IPS DF 6.9 (cell line): ENCODE measurements around the gene NPAT.

Experiments used
- DNase-seq: peaks from one replicate; pipeline ENCODE4 v3.0.0-alpha.2; 2013; ENCODE audit warnings: low read depth, low spot score
- H3K27ac ChIP-seq: one replicate; pipeline ENCODE4 v1.5.1; 2013; ENCODE audit warnings: low read length, control low read depth
- H3K27me3 ChIP-seq: 2 replicates; pipeline ENCODE4 v1.6.1; 2013; ENCODE audit warnings: mild to moderate bottlenecking, low read length; ENCODE audit not compliant: control insufficient read depth, insufficient read depth
- H3K36me3 ChIP-seq: 2 replicates; pipeline ENCODE4 v1.6.1; 2013; ENCODE audit warnings: low read length; ENCODE audit not compliant: control insufficient read depth, insufficient read depth
- H3K4me1 ChIP-seq: 2 replicates; pipeline ENCODE4 v1.6.1; 2013; ENCODE audit warnings: low read length; ENCODE audit not compliant: control insufficient read depth, insufficient read depth
- H3K4me3 ChIP-seq: 2 replicates; pipeline ENCODE4 v1.5.1; 2013; ENCODE audit warnings: mild to moderate bottlenecking, low read length
- H3K9me3 ChIP-seq: 2 replicates; pipeline ENCODE4 v1.6.1; 2013; ENCODE audit warnings: low read length, inconsistent platforms; ENCODE audit not compliant: control insufficient read depth, insufficient read depth
- WGBS: extraction: QIAGEN DNeasy Blood & Tissue Kit; methylation state at CpG from one replicate; pipeline ENCODE4 v1.1.7; 2013; ENCODE audit warnings: mixed read lengths, missing lambda C conversion rate; ENCODE audit not compliant: insufficient read length, insufficient coverage; 5-methylcytosine and 5-hydroxymethylcytosine counted together

The NPAT gene

DNA sequence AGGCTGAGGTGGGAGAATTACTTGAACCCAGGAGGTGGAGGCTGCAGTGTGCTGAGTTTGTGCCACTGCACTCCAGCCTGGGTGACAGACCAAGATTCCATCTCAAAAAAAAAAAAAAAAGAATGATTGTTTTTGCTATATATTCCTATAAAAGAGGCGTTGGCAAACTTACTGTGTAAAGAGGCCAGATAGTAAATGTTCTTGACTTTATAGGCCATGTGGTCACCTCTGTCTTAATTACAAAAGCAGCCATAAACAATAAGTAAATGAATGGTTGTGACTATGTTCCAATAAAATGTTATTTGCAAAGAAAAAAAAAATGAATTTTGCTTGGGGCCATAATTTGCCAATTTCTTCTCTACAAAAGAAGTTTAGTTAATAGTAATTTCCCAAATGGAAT is 12.8 kb upstream of the NPAT start:
- DNase-seq, result no peak
- no peak overlapping the region for H3K4me3 ChIP-seq
- H3K27me3 ChIP-seq, result no peaks in the 10 kb centered on the region
- 0 out of 2 replicates have a peak, but pooled peaks cover 3% of the 10 kb centered on the region for H3K36me3 ChIP-seq
- no peak overlapping the region for H3K27ac ChIP-seq
- H3K9me3 ChIP-seq, result no peaks in the 10 kb centered on the region
- no peaks in the 10 kb centered on the region for H3K4me1 ChIP-seq
- WGBS, result no CpG with 5 or more reads among the region's 1 CpG

DNA sequence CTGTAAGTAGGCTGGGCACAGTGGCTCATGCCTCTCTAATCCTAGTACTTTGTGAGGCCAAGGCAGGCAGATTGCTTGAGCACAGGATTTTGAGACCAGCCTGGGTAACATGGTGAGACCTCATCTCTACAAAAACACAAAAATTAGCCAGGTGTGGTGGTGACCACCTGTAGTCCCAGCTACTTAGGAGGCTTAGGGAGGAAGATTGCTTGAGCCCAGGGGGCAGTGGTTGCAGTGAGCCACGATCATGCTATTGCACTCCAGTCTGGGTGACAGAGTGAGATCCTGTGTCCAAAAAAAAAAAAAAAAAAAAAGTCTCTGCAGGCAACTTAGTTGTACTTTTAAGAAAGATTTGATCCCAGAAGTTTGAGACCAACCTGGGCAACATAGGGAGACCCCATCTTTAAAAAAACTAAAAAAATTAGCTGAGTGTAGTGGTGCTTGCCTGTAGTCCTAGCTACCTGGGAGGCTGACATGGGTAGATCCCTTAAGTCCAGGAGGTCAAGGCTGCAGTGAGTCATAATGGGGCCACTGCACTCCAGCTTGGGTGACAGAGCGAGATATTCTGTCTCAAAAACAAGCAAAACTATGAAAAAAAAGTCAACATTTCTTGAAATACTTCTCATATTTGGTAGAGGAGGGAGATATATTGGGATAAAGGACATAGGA is 11.0 kb upstream of the NPAT start:
- Histone ChIP-seq H3K27me3 (no peaks in the 10 kb centered on the region), H3K9me3 (no peaks in the 10 kb centered on the region), H3K4me3 (no peak overlapping the region), H3K27ac (no peak overlapping the region), H3K4me1 (no peaks in the 10 kb centered on the region), H3K36me3 (0 out of 2 replicates have a peak, but pooled peaks cover 3% of the 10 kb centered on the region)
- no peak for DNase-seq
- no CpG with 5 or more reads among the region's 2 CpGs for WGBS

DNA sequence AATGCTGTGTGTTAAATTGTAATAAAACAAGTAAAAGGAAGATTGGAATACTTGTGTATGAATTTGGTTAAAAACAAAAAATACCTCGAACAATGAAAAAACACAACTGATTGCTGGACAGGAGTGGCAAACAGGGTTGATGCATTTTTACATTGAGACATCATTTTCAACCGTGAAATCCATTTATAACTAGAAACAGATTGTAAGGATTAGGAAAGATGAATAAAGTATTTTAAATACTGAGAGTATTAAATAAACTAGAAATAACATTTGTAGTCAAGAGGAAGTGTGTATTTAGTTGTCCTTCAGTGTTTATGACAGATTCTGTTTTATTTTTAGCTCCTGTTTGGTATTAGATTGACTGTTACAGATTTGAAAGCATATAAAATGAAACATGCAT is 5.8 kb upstream of the NPAT start:
- no CpG with 5 or more reads among the region's 2 CpGs for WGBS
- no peak overlapping the region for H3K4me3 ChIP-seq
- no peaks in the 10 kb centered on the region for H3K27me3 ChIP-seq
- H3K4me1 ChIP-seq, result no peaks in the 10 kb centered on the region; the same call in 1 of the 2 replicates
- H3K27ac ChIP-seq, result no peak overlapping the region
- no peaks in the 10 kb centered on the region for H3K36me3 ChIP-seq
- DNase-seq, result no peak
- H3K9me3 ChIP-seq, result no peaks in the 10 kb centered on the region

DNA sequence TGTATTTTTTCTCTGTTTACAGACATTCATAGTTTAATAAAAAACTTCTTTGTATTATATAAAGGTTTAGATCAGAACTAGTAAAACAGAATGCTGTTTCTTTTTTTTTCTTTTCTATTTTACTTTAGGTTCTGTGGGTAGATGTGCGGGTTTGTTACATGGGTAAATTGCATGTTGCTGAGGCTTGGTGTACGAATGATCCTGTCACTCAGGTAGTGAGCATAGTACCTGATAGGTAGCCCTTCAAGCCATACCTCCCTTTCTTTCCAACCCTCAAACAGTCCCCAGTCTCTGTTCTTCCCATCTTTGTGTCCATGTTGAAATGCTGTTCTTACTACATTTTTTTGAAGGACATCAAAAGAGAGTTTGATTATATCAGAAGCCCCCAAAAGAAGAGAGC is 3.6 kb upstream of the NPAT start:
- Histone ChIP-seq H3K4me3 (no peak overlapping the region), H3K9me3 (no peaks in the 10 kb centered on the region), H3K27ac (no peak overlapping the region), H3K4me1 (no peaks in the 10 kb centered on the region; the same call in 1 of the 2 replicates), H3K36me3 (no peaks in the 10 kb centered on the region), H3K27me3 (no peaks in the 10 kb centered on the region)
- no peak for DNase-seq
- WGBS, result no CpG with 5 or more reads among the region's 2 CpGs

DNA sequence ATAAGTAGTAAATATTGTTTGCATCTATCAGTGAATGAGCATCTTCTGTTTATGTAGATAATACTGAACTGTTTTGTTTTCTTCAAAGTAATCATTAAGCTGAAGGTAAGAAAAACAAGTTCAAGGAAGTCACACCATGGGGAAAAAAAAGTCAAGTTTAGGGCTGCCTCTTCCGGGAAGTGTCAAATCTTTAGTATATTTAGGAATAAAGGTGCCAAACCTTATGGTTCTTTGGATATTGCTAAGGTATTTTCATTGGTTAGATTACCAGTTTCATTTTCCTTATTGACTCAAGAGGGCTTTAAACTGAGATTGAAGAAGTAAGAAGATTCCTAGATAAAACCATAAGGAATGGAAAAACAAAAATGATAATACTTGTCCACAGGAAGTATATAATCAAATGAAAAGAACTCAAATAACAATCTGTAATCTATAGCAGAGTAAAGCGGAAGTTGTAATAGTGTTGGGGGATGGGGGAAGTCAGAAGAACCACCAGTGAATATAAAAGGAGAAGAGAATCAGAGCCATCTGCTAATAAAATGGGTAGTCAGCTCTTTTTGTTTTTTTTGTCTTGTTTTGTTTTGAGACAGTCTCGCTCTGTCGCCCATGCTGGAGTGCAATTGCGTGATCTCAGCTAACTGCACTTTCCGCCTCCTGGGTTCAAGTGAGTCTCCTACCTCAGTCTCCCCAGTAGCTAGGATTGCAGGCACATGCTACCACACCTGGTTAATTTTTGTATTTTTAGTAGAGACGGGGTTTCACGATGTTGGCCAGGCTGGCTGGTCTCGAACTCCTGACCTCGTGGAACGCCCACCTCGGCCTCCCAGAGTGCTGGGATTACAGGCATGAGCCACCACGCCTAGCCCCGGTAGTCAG is 2.7 kb upstream of the NPAT start:
- H3K4me1 ChIP-seq, result no peaks in the 10 kb centered on the region; the same call in 1 of the 2 replicates
- no peak overlapping the region for H3K27ac ChIP-seq
- H3K4me3 ChIP-seq, result no peak overlapping the region

DNA sequence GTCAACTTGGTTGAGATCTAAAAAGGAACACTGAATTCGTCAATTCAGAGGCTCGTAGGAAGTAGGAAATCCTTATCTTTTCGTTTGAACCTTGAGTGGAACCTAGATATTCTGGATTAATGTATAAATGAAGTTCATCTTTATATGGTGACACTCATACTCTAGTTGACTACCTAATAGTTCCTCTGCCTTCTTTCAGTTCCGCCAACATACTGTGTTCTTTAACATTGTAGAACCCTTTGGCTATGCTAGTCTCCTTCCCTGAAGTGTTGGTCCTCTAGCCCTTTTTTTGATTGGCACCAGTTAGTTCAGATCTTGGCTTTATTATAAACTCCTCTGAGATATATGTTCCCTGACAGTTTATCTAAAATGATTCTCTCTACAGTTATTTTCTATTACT is 1.9 kb upstream of the NPAT start:
- no CpG with 5 or more reads among the region's 4 CpGs for WGBS
- Histone ChIP-seq H3K9me3 (no peaks in the 10 kb centered on the region), H3K36me3 (no peaks in the 10 kb centered on the region), H3K27ac (no peak overlapping the region), H3K4me3 (no peak overlapping the region; the same call in 1 of the 2 replicates), H3K4me1 (no peaks in the 10 kb centered on the region; the same call in 1 of the 2 replicates), H3K27me3 (no peaks in the 10 kb centered on the region)
- no peak for DNase-seq

More for the DNA sequence above, 2.7 kb upstream of the NPAT start:
- H3K36me3 ChIP-seq, result no peaks in the 10 kb centered on the region
- H3K9me3 ChIP-seq, result no peaks in the 10 kb centered on the region
- DNase-seq, result no peak
- no peaks in the 10 kb centered on the region for H3K27me3 ChIP-seq
- no CpG with 5 or more reads among the region's 14 CpGs for WGBS

DNA sequence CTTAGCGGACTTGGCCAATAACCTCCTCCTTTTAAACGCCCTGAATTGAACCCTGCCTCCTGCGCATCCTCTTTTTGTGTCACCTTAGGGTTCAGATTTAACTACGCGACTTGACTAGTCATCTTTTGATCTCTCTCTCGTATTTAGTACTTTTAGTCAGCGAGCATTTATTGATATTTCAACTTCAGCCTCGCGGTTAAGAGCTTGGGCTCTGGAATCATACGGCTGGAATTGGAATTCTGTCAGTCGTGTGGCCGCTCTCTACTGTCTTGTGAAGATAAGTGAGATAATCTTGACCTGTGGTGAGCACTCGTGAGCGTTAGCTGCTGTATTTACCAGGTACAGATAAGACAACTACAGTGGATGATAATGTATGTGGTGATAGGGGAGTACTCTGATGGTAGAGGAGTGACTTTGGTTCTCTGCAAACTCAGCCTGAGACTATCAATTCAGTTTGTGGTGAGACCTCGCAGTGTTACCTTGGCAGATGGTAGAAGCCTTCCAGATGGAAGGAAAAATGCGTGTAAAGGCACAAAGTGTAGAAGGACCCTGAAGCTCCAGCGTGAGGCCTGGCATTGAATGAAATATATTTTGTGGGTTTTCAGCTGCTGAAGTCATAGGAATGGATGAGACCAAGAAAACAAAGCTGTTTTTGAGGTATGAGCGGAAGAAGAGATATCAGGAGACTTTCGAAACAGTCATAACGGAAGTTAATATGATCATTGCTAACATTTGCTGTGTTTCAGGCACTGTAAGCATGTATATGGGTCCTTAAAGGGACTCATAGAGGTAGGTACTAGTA is 1.1 kb upstream of the NPAT start:
- H3K36me3 ChIP-seq, result no peaks in the 10 kb centered on the region
- DNase-seq, result no peak
- H3K27ac ChIP-seq, result no peak overlapping the region
- H3K27me3 ChIP-seq, result no peaks in the 10 kb centered on the region
- H3K4me3 ChIP-seq, result peak overlapping the region; percentile 57; the same call in 1 of the 2 replicates
- H3K4me1 ChIP-seq, result no peaks in the 10 kb centered on the region; the same call in 1 of the 2 replicates
- WGBS, result no CpG with 5 or more reads among the region's 20 CpGs
- H3K9me3 ChIP-seq, result no peaks in the 10 kb centered on the region

DNA sequence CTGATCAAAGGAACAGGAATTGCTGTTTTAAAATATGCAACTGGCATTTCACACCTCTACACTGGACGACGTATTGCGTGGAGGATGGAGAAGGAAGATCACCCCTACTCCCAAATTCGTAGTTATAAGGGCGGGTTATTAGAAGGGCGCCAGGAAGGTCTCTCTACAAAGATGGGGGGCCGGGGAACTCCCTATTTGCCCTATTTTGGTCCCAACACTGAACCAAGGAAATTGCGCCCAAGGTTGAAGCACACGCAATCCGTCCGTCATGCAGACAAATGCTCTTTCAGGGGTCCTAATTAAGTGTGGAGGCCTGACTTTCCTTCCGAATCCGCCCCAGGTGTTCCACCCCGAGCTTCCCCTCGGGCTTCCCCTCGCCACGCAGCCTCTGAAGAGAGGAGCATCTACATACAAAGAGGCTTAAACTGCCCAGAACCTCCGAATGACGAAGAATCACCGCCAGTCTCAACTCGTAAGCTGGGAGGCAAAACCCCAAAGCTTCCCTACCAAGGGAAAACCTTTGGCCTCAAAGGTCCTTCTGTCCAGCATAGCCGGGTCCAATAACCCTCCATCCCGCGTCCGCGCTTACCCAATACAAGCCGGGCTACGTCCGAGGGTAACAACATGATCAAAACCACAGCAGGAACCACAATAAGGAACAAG is 396 bp downstream of the NPAT start:
- no peaks in the 10 kb centered on the region for H3K27me3 ChIP-seq

DNA sequence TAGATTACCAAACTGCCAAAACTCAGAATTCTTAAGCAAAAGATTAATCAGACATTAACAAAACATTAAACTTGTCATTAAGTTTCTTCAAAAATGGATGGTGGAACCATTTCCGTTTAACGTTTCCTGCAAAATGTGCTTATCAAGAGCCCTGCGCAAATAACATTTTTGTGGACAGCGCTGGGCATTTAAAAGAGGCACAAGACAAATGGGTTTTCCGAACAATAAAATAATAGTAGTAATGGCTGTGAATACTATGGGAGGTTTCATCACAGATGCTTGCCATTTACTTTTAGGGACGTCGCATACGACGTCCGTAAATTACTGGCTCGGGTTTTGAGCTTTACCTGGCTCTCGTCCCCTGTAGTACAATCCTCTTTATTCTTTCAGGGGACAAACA is 1.1 kb downstream of the NPAT start:
- no CpG with 5 or more reads among the region's 12 CpGs for WGBS
- Histone ChIP-seq H3K27ac (no peak overlapping the region), H3K4me1 (no peaks in the 10 kb centered on the region; the same call in 1 of the 2 replicates), H3K9me3 (no peaks in the 10 kb centered on the region), H3K4me3 (peak overlapping the region; percentile 86; the same call in 1 of the 2 replicates), H3K36me3 (no peaks in the 10 kb centered on the region), H3K27me3 (no peaks in the 10 kb centered on the region)
- DNase-seq, result no peak

More for the DNA sequence above, 396 bp downstream of the NPAT start:
- Histone ChIP-seq H3K4me1 (no peaks in the 10 kb centered on the region; the same call in 1 of the 2 replicates), H3K9me3 (no peaks in the 10 kb centered on the region), H3K36me3 (no peaks in the 10 kb centered on the region), H3K4me3 (peak overlapping the region; percentile 86), H3K27ac (no peak overlapping the region)
- WGBS, result no CpG with 5 or more reads among the region's 29 CpGs
- no peak for DNase-seq
